Measurements from ENCODE around the gene PIM3.
"Not testable (repeated sequence)": the region's sequence is repeated elsewhere in the genome, so short reads cannot be mapped to it uniquely, and the experiment has no call there.

Gene PIM3

GRCh38 chr22:49943771-49944398 is 16.7 kb upstream of the PIM3 start:
- DNase-seq (ENCODE audit: low read depth), result no peak

- no peak for DNase-seq (ENCODE audit: low read depth)
Observed at GRCh38 chr22:49944399-49944891, 16.1 kb upstream of the PIM3 start.

- not testable (repeated sequence) for DNase-seq (ENCODE audit: low read depth)
Observed at GRCh38 chr22:49945042-49945794, 15.4 kb upstream of the PIM3 start.

- no peak for DNase-seq (ENCODE audit: low read depth)
Observed at GRCh38 chr22:49946612-49947295, 13.8 kb upstream of the PIM3 start.

- DNase-seq (ENCODE audit: low read depth), result no peak
Observed at GRCh38 chr22:49947296-49947622, 13.3 kb upstream of the PIM3 start.

- no peak for DNase-seq (ENCODE audit: low read depth)
Observed at GRCh38 chr22:49948116-49948957, 12.2 kb upstream of the PIM3 start.

GRCh38 chr22:49948958-49949913 is 11.3 kb upstream of the PIM3 start:
- no peak for DNase-seq (ENCODE audit: low read depth)

- DNase-seq (ENCODE audit: low read depth), result no peak
Observed at GRCh38 chr22:49949914-49950292, 10.7 kb upstream of the PIM3 start.

- DNase-seq (ENCODE audit: low read depth), result no peak
Observed at GRCh38 chr22:49950396-49950994, 10.1 kb upstream of the PIM3 start.

- no peak for DNase-seq (ENCODE audit: low read depth)
Observed at GRCh38 chr22:49951000-49951677, 9.4 kb upstream of the PIM3 start.

- no peak for DNase-seq (ENCODE audit: low read depth)
Observed at GRCh38 chr22:49951678-49951985, 8.9 kb upstream of the PIM3 start.

GRCh38 chr22:49951986-49952896 is 8.3 kb upstream of the PIM3 start:
- no peak for DNase-seq (ENCODE audit: low read depth)

- DNase-seq (ENCODE audit: low read depth), result no peak
Observed at GRCh38 chr22:49953027-49953679, 7.4 kb upstream of the PIM3 start.

- no peak for DNase-seq (ENCODE audit: low read depth)
Observed at GRCh38 chr22:49953680-49954344, 6.8 kb upstream of the PIM3 start.

GRCh38 chr22:49954354-49954753 is 6.2 kb upstream of the PIM3 start:
- DNase-seq (ENCODE audit: low read depth), result no peak

GRCh38 chr22:49954991-49955580 is 5.5 kb upstream of the PIM3 start:
- no peak for DNase-seq (ENCODE audit: low read depth)

GRCh38 chr22:49955581-49956417 is 4.8 kb upstream of the PIM3 start:
- DNase-seq (ENCODE audit: low read depth), result no peak
